ENCODE measurements around the gene SIRT3. TPM values are rescaled to one million over a fixed set of nuclear protein-coding genes. Genes with fewer than 3 reads are reported as not detected.
"Not testable (repeated sequence)": the region's sequence is repeated elsewhere in the genome, so short reads cannot be mapped to it uniquely, and the experiment has no call there.

SIRT3 gene
- total RNA-seq, 1 donor from 2014 or later = 36.4 TPM

DNA sequence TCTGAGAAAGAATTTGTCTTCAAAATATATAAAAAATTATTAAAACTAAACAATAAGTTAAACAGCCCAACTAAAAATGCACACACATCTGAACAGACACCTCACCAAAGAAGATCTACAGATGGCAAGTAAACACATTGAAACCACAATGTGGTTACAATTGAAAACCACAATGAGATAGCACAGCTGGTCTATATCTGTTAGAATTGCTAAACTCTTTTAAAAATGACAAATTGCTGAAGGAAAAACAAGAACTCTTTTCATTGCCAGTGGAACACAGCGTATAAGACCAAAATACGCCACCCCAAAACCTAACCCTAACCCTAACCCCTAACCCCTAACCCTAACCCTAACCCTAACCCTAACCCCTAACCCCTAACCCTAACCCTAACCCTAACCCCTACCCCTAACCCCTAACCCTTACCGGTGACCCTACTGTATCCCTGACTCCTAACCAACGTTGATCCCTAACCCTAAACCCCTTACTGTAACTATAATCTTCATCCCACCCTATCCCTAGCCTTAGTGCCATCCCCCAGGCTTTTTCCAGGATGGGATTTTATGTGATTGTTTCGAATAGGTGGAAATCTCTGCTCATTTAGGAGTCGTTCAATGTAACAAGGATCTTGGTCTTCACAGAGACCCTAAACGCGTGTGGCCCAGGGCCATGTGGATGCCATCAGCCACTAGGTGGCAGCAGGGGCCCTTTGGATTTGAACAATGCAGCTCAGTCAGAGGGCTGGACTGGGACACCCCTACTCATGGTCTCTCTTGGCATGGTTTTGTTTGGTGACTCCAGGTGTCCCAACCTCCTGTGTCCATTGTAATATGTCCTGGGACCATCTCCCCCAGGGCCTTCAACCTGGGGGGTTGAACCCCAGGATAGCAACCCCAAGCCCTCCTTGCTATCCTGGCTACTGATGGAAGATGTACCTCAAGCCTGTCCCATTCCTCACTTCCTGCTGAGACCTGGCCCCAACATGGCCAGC is 44.4 kb downstream of the SIRT3 start:
- H3K27me3 ChIP-seq (ENCODE audit: low read depth); DNase-seq; H3K36me3 ChIP-seq; H3K27ac ChIP-seq (replicated peaks); intact Hi-C loops (cut with micrococcal nuclease); H3K4me1 ChIP-seq; H3K9me3 ChIP-seq (replicated peaks); H3K4me3 ChIP-seq: not testable (repeated sequence)
- TF ChIP-seq CTCF (IDR thresholded peaks at IDR 0.05; ENCODE audit: borderline replicate concordance) = peak; percentile 61

- intact Hi-C loops (cut with micrococcal nuclease); H3K4me1 ChIP-seq; H3K27me3 ChIP-seq (ENCODE audit: low read depth); H3K27ac ChIP-seq (replicated peaks); H3K9me3 ChIP-seq (replicated peaks); H3K4me3 ChIP-seq; DNase-seq; H3K36me3 ChIP-seq: not testable (repeated sequence)
Observed at GRCh38 chr11:190546-190945, 45.6 kb downstream of the SIRT3 start.

DNA sequence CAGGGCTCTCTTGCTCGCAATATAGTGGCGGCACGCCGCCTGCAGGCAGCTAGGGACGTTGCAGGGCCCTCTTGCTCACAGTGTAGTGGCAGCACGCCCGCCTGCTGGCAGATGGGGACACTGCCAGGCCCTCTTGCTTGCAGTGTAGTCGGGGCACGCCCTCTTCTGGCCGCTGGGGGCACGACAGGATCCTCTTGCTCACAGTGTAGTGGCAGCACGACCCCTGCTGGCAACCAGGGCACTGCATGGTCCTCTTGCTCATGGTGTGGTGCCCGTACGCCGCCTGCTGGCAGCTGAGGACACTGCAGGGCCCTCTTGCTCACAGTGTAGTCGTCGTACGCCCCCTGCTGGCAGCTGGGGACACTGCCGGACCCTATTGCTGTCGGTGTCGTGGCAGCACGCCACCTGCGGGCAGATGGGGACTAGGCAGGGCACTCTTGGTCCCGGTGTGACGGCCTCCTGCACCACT is 46.3 kb downstream of the SIRT3 start:
- H3K27me3 ChIP-seq (ENCODE audit: low read depth); H3K4me3 ChIP-seq; H3K4me1 ChIP-seq; H3K9me3 ChIP-seq (replicated peaks); H3K27ac ChIP-seq (replicated peaks); intact Hi-C loops (cut with micrococcal nuclease); DNase-seq; H3K36me3 ChIP-seq: not testable (repeated sequence)

GRCh38 chr11:189200-189783 is 46.9 kb downstream of the SIRT3 start:
- H3K27ac ChIP-seq (replicated peaks); DNase-seq; intact Hi-C loops (cut with micrococcal nuclease); H3K36me3 ChIP-seq; H3K4me3 ChIP-seq; H3K9me3 ChIP-seq (replicated peaks); H3K4me1 ChIP-seq; H3K27me3 ChIP-seq (ENCODE audit: low read depth): not testable (repeated sequence)

DNA sequence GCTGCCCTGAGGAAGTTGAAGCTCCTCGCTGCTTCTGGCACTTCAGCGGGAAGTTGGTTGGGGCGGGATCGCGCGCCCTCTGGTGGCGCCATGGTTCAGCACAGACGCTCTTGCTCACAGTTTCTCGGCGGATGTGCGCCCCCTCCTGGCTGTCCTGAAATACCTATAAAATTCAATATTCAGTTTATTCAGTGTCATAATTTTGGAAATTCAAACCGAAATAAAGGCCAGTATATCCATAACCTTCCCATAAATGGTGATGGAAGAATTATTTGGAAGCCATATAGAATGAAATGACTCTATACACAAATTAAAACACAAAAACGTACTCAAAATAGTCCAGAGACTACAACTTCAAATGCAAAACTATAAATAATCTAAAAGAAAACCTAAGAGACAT is 55.9 kb downstream of the SIRT3 start:
- H3K9me3 ChIP-seq (replicated peaks) = not testable (repeated sequence)

More for the DNA sequence above, 55.9 kb downstream of the SIRT3 start:
- H3K27ac ChIP-seq (replicated peaks); DNase-seq; H3K27me3 ChIP-seq (ENCODE audit: low read depth); H3K36me3 ChIP-seq; intact Hi-C loops (cut with micrococcal nuclease); H3K4me1 ChIP-seq; H3K4me3 ChIP-seq: not testable (repeated sequence)
- TF ChIP-seq CTCF (IDR thresholded peaks at IDR 0.05; ENCODE audit: borderline replicate concordance) = peak; percentile 54

Other genes starting within 250 kb of the SIRT3 start
- gene SCGB1C1, start 43.3 kb downstream of the SIRT3 start, total RNA-seq = not detected
- gene BET1L, start 28.9 kb downstream of the SIRT3 start, total RNA-seq = 24.0 TPM
- gene RIC8A, start 28.6 kb downstream of the SIRT3 start, total RNA-seq = 46.1 TPM
- 94.1 TPM for gene PSMD13, start 634 bp upstream of the SIRT3 start, total RNA-seq
- gene NLRP6, start 42.1 kb upstream of the SIRT3 start, total RNA-seq = not detected
- gene PGGHG, start 52.8 kb upstream of the SIRT3 start, total RNA-seq = 7.2 TPM
- not detected for gene IFITM5, start 63.2 kb upstream of the SIRT3 start, total RNA-seq
- gene IFITM2, start 71.5 kb upstream of the SIRT3 start, total RNA-seq = 160 TPM
- gene IFITM1, start 77.7 kb upstream of the SIRT3 start, total RNA-seq = 83.5 TPM
- 259 TPM for gene IFITM3, start 84.5 kb upstream of the SIRT3 start, total RNA-seq
- gene B4GALNT4, start 133.2 kb upstream of the SIRT3 start, total RNA-seq = 1.5 TPM
- 0.52 TPM for gene PKP3, start 157.9 kb upstream of the SIRT3 start, total RNA-seq
- 34.9 TPM for gene SIGIRR, start 178.7 kb upstream of the SIRT3 start, total RNA-seq
- gene ANO9, start 205.7 kb upstream of the SIRT3 start, total RNA-seq = 0.11 TPM
- 30.2 TPM for gene PTDSS2, start 213.9 kb upstream of the SIRT3 start, total RNA-seq

Measured in left ventricle myocardium inferior (tissue), 1 donor.